Natural killer cell (primary cell): ENCODE measurements around the gene CEP104. TPM values are rescaled to one million over a fixed set of nuclear protein-coding genes. Genes with fewer than 3 reads are reported as not detected.

ENCODE experiments used
- ATAC-seq, 3 donors: fragments of 150-1000 bp in 2 of 3; fragments of 200-7000 bp in 1 of 3; cut with Tn5 transposase; 1 replicate in 1 of 3; 2 replicates in 2 of 3; pipeline ENCODE4 v1.10.0; 2021; ENCODE audit warnings: mild to moderate bottlenecking in 2 of 3, moderate library complexity in 2 of 3
- DNase-seq, 2 donors: peaks; one replicate each; pipeline versions ENCODE4 v3.0.0 to v3.0.0-alpha.2; 2013 to 2021; ENCODE audit warnings: mixed read lengths in 1 of 2
- H3K27ac ChIP-seq: one replicate; pipeline ENCODE4 v1.5.1; 2013; ENCODE audit warnings: mild to moderate bottlenecking, low read length
- H3K27me3 ChIP-seq: one replicate; pipeline ENCODE4 v1.6.1; 2013; ENCODE audit warnings: low read length; ENCODE audit not compliant: control insufficient read depth, insufficient read depth
- H3K36me3 ChIP-seq: one replicate; pipeline ENCODE4 v1.6.1; 2013; ENCODE audit warnings: low read length; ENCODE audit not compliant: control insufficient read depth, insufficient read depth
- H3K4me1 ChIP-seq: one replicate; pipeline ENCODE4 v1.6.1; 2013; ENCODE audit warnings: low read length; ENCODE audit not compliant: control insufficient read depth, insufficient read depth
- H3K4me3 ChIP-seq: one replicate; pipeline ENCODE4 v1.5.1; 2013; ENCODE audit warnings: low read length
- H3K9me3 ChIP-seq: one replicate; pipeline ENCODE4 v1.6.1; 2013; ENCODE audit warnings: low read length; ENCODE audit not compliant: control insufficient read depth, insufficient read depth
- H3K27ac Mint-ChIP-seq, 2 donors: one replicate each; pipeline ENCODE4 v1.8.0; 2022; ENCODE audit warnings: mild to moderate bottlenecking in 2 of 2, mixed read lengths in 2 of 2, moderate library complexity in 1 of 2
- H3K27me3 Mint-ChIP-seq, 2 donors: one replicate each; pipeline ENCODE4 v1.8.0; 2022; ENCODE audit warnings: low read depth in 2 of 2, mixed read lengths in 2 of 2
- H3K36me3 Mint-ChIP-seq: one replicate; pipeline ENCODE4 v1.8.0; 2022; ENCODE audit warnings: mixed read lengths
- H3K4me1 Mint-ChIP-seq, 2 donors: one replicate each; pipeline ENCODE4 v1.8.0; 2022; ENCODE audit warnings: mixed read lengths in 2 of 2
- H3K4me3 Mint-ChIP-seq: one replicate; pipeline ENCODE4 v1.8.0; 2022; ENCODE audit warnings: mild to moderate bottlenecking, moderate library complexity, mixed read lengths
- H3K9me3 Mint-ChIP-seq, 2 donors: one replicate each; pipeline ENCODE4 v1.8.0; 2022; ENCODE audit warnings: mixed read lengths in 2 of 2
- WGBS: methylation state at CpG from one replicate; pipeline ENCODE4 v1.1.7; 2013; ENCODE audit warnings: missing lambda C conversion rate; ENCODE audit not compliant: insufficient coverage; 5-methylcytosine and 5-hydroxymethylcytosine counted together
- intact Hi-C: fragments of 100-400 bp; cut with micrococcal nuclease; formaldehyde crosslinking; loops from one replicate; pipeline ENCODE4 v1.14.2; 2022
- total RNA-seq, 4 donors: library from RNA; stranded (reverse); fragments of 120-200 nt in 1 of 4; gene quantifications; one replicate each; pipeline versions ENCODE4 v1.2.3 to v1.2.4, GENCODE V29; 2013 to 2022
- TF ChIP-seq, protein P1 (sequence below): fragments of 200-600 bp; IDR thresholded peaks from one replicate; pipeline ENCODE4 v1.8.0; 2022; ENCODE audit warnings: antibody characterized with exemption

CEP104 gene
- total RNA-seq, 3 donors from 2014 or later (not counting 1 experiment from before 2014, with no cell fraction given), result 37.1 to 60.2 (median 51.8) TPM

DNA sequence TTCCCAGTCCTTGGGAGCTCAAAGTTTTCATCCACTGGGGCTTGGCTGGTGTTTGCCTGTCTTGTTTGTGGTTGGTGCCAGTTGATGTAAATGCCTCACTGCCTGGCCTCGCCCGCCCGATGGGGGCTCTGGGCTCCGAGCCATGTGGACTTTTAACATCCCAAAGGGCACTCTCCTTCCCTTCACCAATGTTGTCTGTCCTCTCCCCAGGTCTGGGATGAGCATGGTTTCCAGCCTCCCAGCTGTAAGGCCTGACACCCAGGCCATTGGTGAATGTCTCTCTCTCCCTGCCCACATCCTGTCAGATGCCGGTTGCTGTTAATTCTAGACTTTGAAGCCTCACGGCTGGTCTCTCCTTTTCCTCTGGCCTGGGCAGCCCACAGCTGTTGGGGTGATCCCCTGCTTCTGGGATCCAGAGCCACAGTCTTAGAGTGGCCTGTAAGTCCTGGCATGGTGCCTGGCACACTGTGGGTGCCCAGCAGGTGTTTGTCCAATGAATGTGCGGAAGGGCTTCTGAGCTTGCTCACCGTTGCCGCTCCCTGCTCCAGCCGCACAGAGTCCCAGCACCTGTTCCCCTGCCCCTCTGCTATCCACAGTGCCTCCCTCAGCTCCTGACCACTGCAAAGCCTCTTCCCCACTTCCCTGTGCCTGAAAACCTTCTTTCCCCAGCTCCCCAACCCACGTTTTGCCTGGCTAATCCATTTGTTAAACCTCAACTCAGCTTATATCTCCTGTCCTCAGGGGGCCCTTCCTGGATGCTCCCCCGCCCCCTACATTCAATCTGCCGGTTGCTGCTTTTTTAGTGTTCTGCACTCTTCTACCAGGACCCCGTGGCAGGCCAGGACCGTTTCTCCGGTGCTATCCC is 46.4 kb upstream of the CEP104 start:
- Histone ChIP-seq H3K4me1 (peaks cover 44% of the 10 kb centered on the region), H3K9me3 (no peaks in the 10 kb centered on the region), H3K27ac (peak overlapping the region; percentile 61), H3K27me3 (no peaks in the 10 kb centered on the region), H3K4me3 (no peak overlapping the region), H3K36me3 (no peaks in the 10 kb centered on the region)
- ATAC-seq (no peak), DNase-seq (peak in 1 of 2 donors; percentile 65)
- TF ChIP-seq, protein P1, sequence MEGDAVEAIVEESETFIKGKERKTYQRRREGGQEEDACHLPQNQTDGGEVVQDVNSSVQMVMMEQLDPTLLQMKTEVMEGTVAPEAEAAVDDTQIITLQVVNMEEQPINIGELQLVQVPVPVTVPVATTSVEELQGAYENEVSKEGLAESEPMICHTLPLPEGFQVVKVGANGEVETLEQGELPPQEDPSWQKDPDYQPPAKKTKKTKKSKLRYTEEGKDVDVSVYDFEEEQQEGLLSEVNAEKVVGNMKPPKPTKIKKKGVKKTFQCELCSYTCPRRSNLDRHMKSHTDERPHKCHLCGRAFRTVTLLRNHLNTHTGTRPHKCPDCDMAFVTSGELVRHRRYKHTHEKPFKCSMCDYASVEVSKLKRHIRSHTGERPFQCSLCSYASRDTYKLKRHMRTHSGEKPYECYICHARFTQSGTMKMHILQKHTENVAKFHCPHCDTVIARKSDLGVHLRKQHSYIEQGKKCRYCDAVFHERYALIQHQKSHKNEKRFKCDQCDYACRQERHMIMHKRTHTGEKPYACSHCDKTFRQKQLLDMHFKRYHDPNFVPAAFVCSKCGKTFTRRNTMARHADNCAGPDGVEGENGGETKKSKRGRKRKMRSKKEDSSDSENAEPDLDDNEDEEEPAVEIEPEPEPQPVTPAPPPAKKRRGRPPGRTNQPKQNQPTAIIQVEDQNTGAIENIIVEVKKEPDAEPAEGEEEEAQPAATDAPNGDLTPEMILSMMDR, result no peak
- WGBS, result 67% methylated on average over 16 of the region's 16 CpGs
- Mint-ChIP-seq H3K4me1 (peaks cover 23 to 40% of the 10 kb centered on the region in 2 donors), H3K27me3 (peaks cover 0 to 6% of the 10 kb centered on the region in 2 donors), H3K4me3 (peak overlapping the region; percentile 68), H3K9me3 (peaks cover 0 to 1% of the 10 kb centered on the region in 2 donors), H3K27ac (peak overlapping the region; percentile 95 to 96), H3K36me3 (no peaks in the 10 kb centered on the region)
- intact Hi-C loops, result loop anchor here (5.0 kb wide), 1 partner anchor 131 kb away; the partner anchor contains the start of gene SMIM1

DNA sequence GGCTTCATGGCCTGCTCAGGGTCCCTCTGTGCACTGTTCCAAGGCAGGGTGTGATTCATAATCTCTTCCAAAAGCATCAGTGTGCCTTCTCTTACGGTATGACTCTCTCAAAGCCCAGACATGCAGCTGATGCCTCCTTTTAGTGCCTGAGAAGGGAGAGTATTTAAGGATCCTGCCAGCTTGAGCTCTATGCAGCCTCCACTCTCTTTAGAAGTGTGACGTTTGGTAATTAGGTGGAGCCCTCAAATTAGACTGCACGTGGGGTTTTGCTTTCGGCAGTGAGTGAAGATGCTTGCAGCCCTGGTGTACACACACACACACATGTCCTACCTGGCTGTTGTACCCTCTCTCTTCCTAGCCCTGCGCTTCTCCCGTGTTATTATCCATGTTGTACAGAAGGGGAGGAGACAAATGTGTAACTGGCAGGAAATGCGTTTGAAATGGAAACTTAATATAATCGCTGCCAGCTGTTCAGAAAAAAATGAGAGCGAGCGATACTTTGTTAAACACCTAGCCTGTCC is 45.6 kb upstream of the CEP104 start:
- no peaks in the 10 kb centered on the region for H3K27me3 ChIP-seq
- peak overlapping the region; percentile 95 to 96 for H3K27ac Mint-ChIP-seq
- intact Hi-C loops, result loop anchor here (5.0 kb wide), 1 partner anchor 130 kb away; the partner anchor contains the start of gene SMIM1
- no peak for ATAC-seq
- TF ChIP-seq, protein P1, result no peak
- 84% methylated on average over 10 of the region's 10 CpGs for WGBS
- H3K36me3 ChIP-seq, result no peaks in the 10 kb centered on the region
- DNase-seq, result peak in 1 of 2 donors; percentile 63
- H3K4me3 Mint-ChIP-seq, result peak overlapping the region; percentile 68
- H3K4me1 Mint-ChIP-seq, result peaks cover 26 to 42% of the 10 kb centered on the region in 2 donors
- no peaks in the 10 kb centered on the region for H3K36me3 Mint-ChIP-seq
- no peak overlapping the region for H3K4me3 ChIP-seq
- peaks cover 0 to 2% of the 10 kb centered on the region in 2 donors for H3K9me3 Mint-ChIP-seq
- peaks cover 0 to 3% of the 10 kb centered on the region in 2 donors for H3K27me3 Mint-ChIP-seq
- H3K4me1 ChIP-seq, result peaks cover 44% of the 10 kb centered on the region
- peaks cover 7% of the 10 kb centered on the region for H3K9me3 ChIP-seq
- H3K27ac ChIP-seq, result peak overlapping the region; percentile 61

DNA sequence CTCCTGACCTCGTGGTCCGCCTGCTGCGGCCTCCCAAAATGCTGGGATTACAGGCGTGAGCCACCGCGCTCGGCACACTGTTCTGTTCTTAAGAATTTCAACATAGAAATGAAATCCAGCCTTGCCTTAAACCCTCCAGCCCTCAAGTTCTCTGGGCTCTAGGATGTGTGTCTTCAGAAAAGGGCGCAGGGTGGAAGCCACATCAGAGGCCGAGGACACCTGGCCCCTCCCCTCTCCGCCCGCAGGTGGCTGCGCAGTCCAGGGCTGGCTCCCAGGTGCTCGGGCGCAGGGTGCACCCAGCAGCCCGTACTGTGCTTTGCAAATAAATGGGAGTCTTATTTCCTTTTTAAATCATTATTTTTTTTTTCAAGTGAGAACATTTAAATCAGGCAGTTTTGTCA is 45.1 kb upstream of the CEP104 start:
- H3K27ac ChIP-seq, result no peak overlapping the region
- Mint-ChIP-seq H3K4me1 (peaks cover 30 to 42% of the 10 kb centered on the region in 2 donors), H3K27me3 (peaks cover 0 to under 1% of the 10 kb centered on the region in 2 donors)

More for the DNA sequence above, 45.1 kb upstream of the CEP104 start:
- Histone ChIP-seq H3K36me3 (no peaks in the 10 kb centered on the region), H3K9me3 (peaks cover 8% of the 10 kb centered on the region), H3K4me1 (peaks cover 44% of the 10 kb centered on the region), H3K27me3 (no peaks in the 10 kb centered on the region), H3K4me3 (no peak overlapping the region)
- intact Hi-C loops, result loop anchor here (5.0 kb wide), 1 partner anchor 130 kb away; the partner anchor contains the start of gene SMIM1
- no peaks in the 10 kb centered on the region for H3K36me3 Mint-ChIP-seq
- H3K27ac Mint-ChIP-seq, result peak overlapping the region; percentile 95 to 96
- ATAC-seq (no peak), DNase-seq (peak in 1 of 2 donors; percentile 63)
- 91% methylated on average over 15 of the region's 15 CpGs for WGBS
- peak overlapping the region; percentile 88 for H3K4me3 Mint-ChIP-seq
- H3K9me3 Mint-ChIP-seq, result peaks cover 2 to 4% of the 10 kb centered on the region in 2 donors
- TF ChIP-seq, protein P1, result no peak
